GM19324 (cell line): ENCODE results near the gene BSDC1.
"Not testable (repeated sequence)": the region's sequence is repeated elsewhere in the genome, so short reads cannot be mapped to it uniquely, and the experiment has no call there.

Source experiments
- ATAC-seq: cut with Tn5 transposase; IDR thresholded peaks from one replicate; pipeline ENCODE4 v1.9.1; 2021; ENCODE audit warnings: mild to moderate bottlenecking, moderate library complexity; ENCODE audit not compliant: unreplicated experiment, low FRiP score

Gene BSDC1

GRCh38 chr1:32361674-32362473 is 32.4 kb downstream of the BSDC1 start:
- ATAC-seq = no peak

GRCh38 chr1:32361308-32361673 is 33.0 kb downstream of the BSDC1 start:
- no peak for ATAC-seq

- ATAC-seq = no peak
Observed at GRCh38 chr1:32358435-32358834, 35.8 kb downstream of the BSDC1 start.

GRCh38 chr1:32357614-32358013 is 36.6 kb downstream of the BSDC1 start:
- ATAC-seq = no peak

GRCh38 chr1:32356478-32356877 is 37.8 kb downstream of the BSDC1 start:
- no peak for ATAC-seq

- not testable (repeated sequence) for ATAC-seq
Observed at GRCh38 chr1:32355778-32356177, 38.5 kb downstream of the BSDC1 start.

GRCh38 chr1:32353886-32354570 is 40.2 kb downstream of the BSDC1 start:
- ATAC-seq = no peak

- ATAC-seq = no peak
Observed at GRCh38 chr1:32353431-32353830, 40.8 kb downstream of the BSDC1 start.

GRCh38 chr1:32352831-32353383 is 41.3 kb downstream of the BSDC1 start:
- ATAC-seq = no peak

GRCh38 chr1:32352239-32352745 is 41.9 kb downstream of the BSDC1 start:
- ATAC-seq = no peak

GRCh38 chr1:32351399-32352238 is 42.6 kb downstream of the BSDC1 start:
- peak; percentile 91 for ATAC-seq

- peak; percentile 35 for ATAC-seq
Observed at GRCh38 chr1:32350785-32351398, 43.3 kb downstream of the BSDC1 start.

- no peak for ATAC-seq
Observed at GRCh38 chr1:32349211-32349708, 45.0 kb downstream of the BSDC1 start.

- no peak for ATAC-seq
Observed at GRCh38 chr1:32346532-32347157, 47.6 kb downstream of the BSDC1 start.

- no peak for ATAC-seq
Observed at GRCh38 chr1:32345289-32345827, 48.9 kb downstream of the BSDC1 start.

- ATAC-seq = no peak
Observed at GRCh38 chr1:32342704-32343103, 51.5 kb downstream of the BSDC1 start.

GRCh38 chr1:32341971-32342370 is 52.3 kb downstream of the BSDC1 start:
- no peak for ATAC-seq

- ATAC-seq = no peak
Observed at GRCh38 chr1:32341186-32341757, 53.0 kb downstream of the BSDC1 start.
